GM21515 (cell line): Measurements from ENCODE around the gene FLT4.
"Not testable (repeated sequence)": the region's sequence is repeated elsewhere in the genome, so short reads cannot be mapped to it uniquely, and the experiment has no call there.

ENCODE experiments used
- ATAC-seq: cut with Tn5 transposase; IDR thresholded peaks from one replicate; pipeline ENCODE4 v1.9.1; 2021; ENCODE audit not compliant: unreplicated experiment

The FLT4 gene

GRCh38 chr5:180649297-180650039, at the start of gene FLT4:
Gene FLT4 (minus strand): TSS chr5:180649600. CDS start chr5:180649545, 55 bp downstream.
- ATAC-seq: no peak

GRCh38 chr5:180699042-180699441, 49.6 kb upstream of the FLT4 start:
- ATAC-seq: no peak

GRCh38 chr5:180696116-180696515, 46.7 kb upstream of the FLT4 start:
- ATAC-seq: no peak

- no peak for ATAC-seq
These were observed 43.0 kb upstream of the FLT4 start for GRCh38 chr5:180692429-180692828.

GRCh38 chr5:180691046-180691445, 41.6 kb upstream of the FLT4 start:
- no peak for ATAC-seq

- ATAC-seq: no peak
These were observed 41.2 kb upstream of the FLT4 start for GRCh38 chr5:180690562-180690961.

GRCh38 chr5:180689775-180690174, 40.4 kb upstream of the FLT4 start:
- no peak for ATAC-seq

GRCh38 chr5:180689071-180689694, 39.8 kb upstream of the FLT4 start:
- ATAC-seq: no peak

GRCh38 chr5:180688330-180689070, 39.1 kb upstream of the FLT4 start:
- no peak for ATAC-seq

- not testable (repeated sequence) for ATAC-seq
These were observed 37.4 kb upstream of the FLT4 start for GRCh38 chr5:180686799-180687198.

- no peak for ATAC-seq
These were observed 35.3 kb upstream of the FLT4 start for GRCh38 chr5:180684623-180685161.

GRCh38 chr5:180683220-180683922, 34.0 kb upstream of the FLT4 start:
- no peak for ATAC-seq

- no peak for ATAC-seq
These were observed 33.2 kb upstream of the FLT4 start for GRCh38 chr5:180682560-180682959.

- ATAC-seq: not testable (repeated sequence)
These were observed 32.6 kb upstream of the FLT4 start for GRCh38 chr5:180682008-180682407.

- ATAC-seq: not testable (repeated sequence)
These were observed 28.9 kb upstream of the FLT4 start for GRCh38 chr5:180678319-180678718.

- no peak for ATAC-seq
These were observed 25.7 kb upstream of the FLT4 start for GRCh38 chr5:180675036-180675635.

- not testable (repeated sequence) for ATAC-seq
These were observed 24.7 kb upstream of the FLT4 start for GRCh38 chr5:180674090-180674475.

- no peak for ATAC-seq
These were observed 24.1 kb upstream of the FLT4 start for GRCh38 chr5:180673371-180674089.

- not testable (repeated sequence) for ATAC-seq
These were observed 22.6 kb upstream of the FLT4 start for GRCh38 chr5:180671958-180672524.
